A673 (cell line): ENCODE measurements around the gene TIMM10B. TPM values are rescaled to one million over a fixed set of nuclear protein-coding genes. Genes with fewer than 3 reads are reported as not detected.

ENCODE experiments used
- BruUV-seq: library from RNA; stranded (reverse); fragments of 400-500 nt; replicated peaks from 2 replicates; lab custom pipeline; 2021; lab: Mats Ljungman, UMichigan
- CTCF ChIA-PET: fragments of 300-600 bp; sonication (Branson Sonifier 250); formaldehyde crosslinking; loops from one replicate; lab custom pipeline; 2022; ENCODE audit warnings: antibody characterized with exemption; lab: Charles Lee
- POLR2A ChIA-PET: fragments of 300-600 bp; sonication (Branson Sonifier 250); formaldehyde crosslinking; loops from one replicate; lab custom pipeline; 2022; ENCODE audit warnings: antibody characterized with exemption; ENCODE audit not compliant: low non-redundant PET; lab: Charles Lee
- DNase-seq: peaks from one replicate; pipeline ENCODE4 v3.0.0-alpha.2; 2015; ENCODE audit warnings: low spot score
- H3K27ac ChIP-seq: fragments of 200-600 bp; sonication (generic); 2 replicates; pipeline ENCODE4 v1.5.1; 2016; ENCODE audit warnings: mixed run types, low read depth, mild to moderate bottlenecking, mixed read lengths, antibody characterized with exemption, low read length; ENCODE audit not compliant: poor library complexity, severe bottlenecking
- H3K27me3 ChIP-seq: fragments of 200-600 bp; sonication (generic); replicated peaks from 2 replicates; pipeline ENCODE4 v1.6.1; 2017; ENCODE audit warnings: mixed run types, low read depth, mild to moderate bottlenecking, mixed read lengths, antibody characterized with exemption, low read length; ENCODE audit not compliant: insufficient read depth, poor library complexity
- H3K36me3 ChIP-seq: fragments of 200-600 bp; sonication (generic); 2 replicates; pipeline ENCODE4 v1.6.1; 2016; ENCODE audit warnings: mixed run types, mild to moderate bottlenecking, mixed read lengths, antibody characterized with exemption, low read length; ENCODE audit not compliant: insufficient read depth, poor library complexity, severe bottlenecking
- H3K4me1 ChIP-seq: fragments of 200-600 bp; sonication (generic); 2 replicates; pipeline ENCODE4 v1.6.1; 2017; ENCODE audit warnings: mixed run types, mild to moderate bottlenecking, mixed read lengths, antibody characterized with exemption, low read length; ENCODE audit not compliant: insufficient read depth, poor library complexity, severe bottlenecking
- H3K4me3 ChIP-seq: fragments of 200-600 bp; sonication (generic); 2 replicates; pipeline ENCODE4 v1.5.1; 2016; ENCODE audit warnings: low read depth, mixed run types, mild to moderate bottlenecking, mixed read lengths, low read length; ENCODE audit not compliant: poor library complexity, severe bottlenecking
- H3K9me3 ChIP-seq: fragments of 200-600 bp; sonication (generic); 2 replicates; pipeline ENCODE4 v1.6.1; 2016; ENCODE audit warnings: mixed run types, low read depth, mild to moderate bottlenecking, mixed read lengths, antibody characterized with exemption, low read length; ENCODE audit not compliant: poor library complexity, severe bottlenecking
- CTCF ChIP-seq: fragments of 300-800, 200-600 bp; sonication (generic); conservative IDR thresholded peaks from 2 replicates; pipeline ENCODE4 v1.5.1; 2017; ENCODE audit warnings: low read depth, mild to moderate bottlenecking, antibody characterized with exemption, low read length, moderate library complexity, mixed read lengths
- EZH2 ChIP-seq: fragments of 200-600 bp; sonication (generic); IDR thresholded peaks from 2 replicates; pipeline ENCODE4 v1.6.1; 2017; ENCODE audit warnings: borderline replicate concordance, low read depth, mild to moderate bottlenecking, mixed read lengths, antibody characterized with exemption, low read length; ENCODE audit not compliant: poor library complexity, severe bottlenecking
- intact Hi-C: fragments of 100-400 bp; cut with micrococcal nuclease; formaldehyde crosslinking; loops from one replicate; pipeline ENCODE4 v1.10.0; 2022; ENCODE audit not compliant: unreplicated experiment
- total RNA-seq: library from RNA; stranded (reverse); gene quantifications from 2 replicates; pipeline ENCODE4 v1.2.3, GENCODE V29; 2021

The TIMM10B gene
- total RNA-seq, 1 experiment from 2014 or later, result 40.3 TPM

- intact Hi-C loops, result no loop called here
- ChIA-PET CTCF (no interaction called here), POLR2A (no interaction called here)
- TF ChIP-seq CTCF, result no peak
- no peak for TF ChIP-seq EZH2
- no peak overlapping the region for H3K27ac ChIP-seq
- no peaks in the 10 kb centered on the region for H3K9me3 ChIP-seq
- H3K4me1 ChIP-seq, result peaks cover 7% of the 10 kb centered on the region
- H3K4me3 ChIP-seq, result no peak overlapping the region
- H3K27me3 ChIP-seq, result no peaks in the 10 kb centered on the region
- H3K36me3 ChIP-seq, result peaks cover 31% of the 10 kb centered on the region
- DNase-seq, result no peak
- BruUV-seq, result no TSS peak
Observed at GRCh38 chr11:6476571-6476970, 4.7 kb upstream of the TIMM10B start.

- ChIA-PET POLR2A (no interaction called here), CTCF (no interaction called here)
- no peak for DNase-seq
- TSS peak; percentile 56 for BruUV-seq
- H3K4me3 ChIP-seq, result peak overlapping the region; percentile 88
- H3K27ac ChIP-seq, result peak overlapping the region; percentile 97
- H3K36me3 ChIP-seq, result peaks cover 61% of the 10 kb centered on the region
- TF ChIP-seq CTCF, result no peak
- no peak for TF ChIP-seq EZH2
- no peaks in the 10 kb centered on the region for H3K9me3 ChIP-seq
- no peaks in the 10 kb centered on the region for H3K27me3 ChIP-seq
- peaks cover 9% of the 10 kb centered on the region for H3K4me1 ChIP-seq
- intact Hi-C loops, result loop anchor here (5.0 kb wide), 1 partner anchor 127 kb away; no protein-coding TSS in a partner anchor
Observed at GRCh38 chr11:6480299-6480914, 894 bp upstream of the TIMM10B start.

GRCh38 chr11:6481924-6482275 lies 599 bp downstream of the TIMM10B start:
- BruUV-seq, result no TSS peak
- intact Hi-C loops, result loop anchor here (5.0 kb wide), 1 partner anchor 125 kb away; no protein-coding TSS in a partner anchor
- POLR2A ChIA-PET, result no interaction called here
- CTCF ChIA-PET, result interaction anchor here (1.0 kb wide), 1 partner anchor 13 kb away, joined by 3 read pairs; no protein-coding TSS in a partner anchor
- TF ChIP-seq EZH2, result no peak
- no peak for TF ChIP-seq CTCF
- peak overlapping the region; percentile 97 for H3K27ac ChIP-seq
- no peak for DNase-seq
- H3K27me3 ChIP-seq, result no peaks in the 10 kb centered on the region
- H3K9me3 ChIP-seq, result no peaks in the 10 kb centered on the region
- H3K36me3 ChIP-seq, result peaks cover 73% of the 10 kb centered on the region
- H3K4me3 ChIP-seq, result peak overlapping the region; percentile 88
- peaks cover 9% of the 10 kb centered on the region for H3K4me1 ChIP-seq
